IPS DF 4.7 (cell line): ENCODE measurements around the gene CHN2.
A peak's percentile ranks its signal among the peaks of the same experiment; 100 is the strongest.

Experiments used
- DNase-seq: peaks from one replicate; pipeline ENCODE4 v3.0.0-alpha.2; 2013; ENCODE audit warnings: low spot score; ENCODE audit errors: extremely low read depth

The CHN2 gene

GRCh38 chr7:29487424-29487823, 292.8 kb downstream of the CHN2 start:
- DNase-seq = no peak

- DNase-seq = no peak
Observed at GRCh38 chr7:29488203-29488970, 293.8 kb downstream of the CHN2 start.

- DNase-seq = no peak
Observed at GRCh38 chr7:29488977-29489376, 294.4 kb downstream of the CHN2 start.

DNA sequence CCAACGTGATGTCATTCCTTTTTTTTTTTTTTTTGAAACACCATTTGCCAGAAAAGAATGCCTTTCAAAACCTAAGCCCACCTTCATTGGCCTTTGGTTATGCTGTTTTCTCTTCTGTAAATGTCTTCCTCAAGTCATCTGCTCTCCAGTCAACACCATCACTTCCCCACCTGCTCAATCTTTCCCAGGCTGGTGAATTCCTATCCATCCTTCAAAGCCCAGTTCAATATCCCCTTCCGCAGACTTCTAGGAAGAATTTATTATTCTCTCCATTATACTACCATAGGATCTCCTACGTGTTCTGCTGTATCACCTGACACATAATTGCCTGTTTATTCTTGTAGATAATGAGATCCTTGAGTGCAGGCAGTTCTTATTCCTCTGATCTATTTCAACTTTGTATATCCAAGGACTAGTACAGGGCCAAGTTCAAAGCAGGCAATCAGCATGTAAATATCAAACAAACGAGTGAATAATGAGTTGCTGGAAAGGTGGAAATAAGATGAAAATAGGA, 295.6 kb downstream of the CHN2 start:
- DNase-seq = no peak

- DNase-seq = no peak
Observed at GRCh38 chr7:29494350-29494749, 299.8 kb downstream of the CHN2 start.

GRCh38 chr7:29495653-29496052, 301.1 kb downstream of the CHN2 start:
- peak; percentile 25 for DNase-seq

GRCh38 chr7:29496355-29497020, 301.9 kb downstream of the CHN2 start:
- DNase-seq = no peak

- DNase-seq = no peak
Observed at GRCh38 chr7:29499932-29500331, 305.4 kb downstream of the CHN2 start.

GRCh38 chr7:29500719-29501118, 306.1 kb downstream of the CHN2 start:
- DNase-seq = no peak

DNA sequence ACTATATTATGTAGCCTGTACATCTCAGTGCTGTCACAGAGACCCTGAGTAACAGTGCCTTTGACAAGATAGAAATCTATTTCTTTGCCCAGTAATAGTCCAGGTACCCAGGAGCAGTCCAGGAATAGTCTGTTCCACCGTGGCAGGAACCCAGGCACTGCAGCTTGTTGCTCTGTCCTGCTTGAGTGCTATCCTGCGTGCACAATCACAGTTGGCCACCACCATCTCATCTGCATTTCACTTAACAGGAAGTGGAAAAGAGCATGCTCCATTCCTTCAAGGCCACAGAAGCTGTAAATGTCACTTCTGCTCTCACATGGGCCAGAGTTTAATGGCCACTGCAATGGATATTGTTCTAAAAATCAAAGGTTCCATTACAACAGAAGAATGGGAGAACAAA, 307.6 kb downstream of the CHN2 start:
- no peak for DNase-seq

GRCh38 chr7:29505931-29506330, 311.4 kb downstream of the CHN2 start:
- no peak for DNase-seq

DNA sequence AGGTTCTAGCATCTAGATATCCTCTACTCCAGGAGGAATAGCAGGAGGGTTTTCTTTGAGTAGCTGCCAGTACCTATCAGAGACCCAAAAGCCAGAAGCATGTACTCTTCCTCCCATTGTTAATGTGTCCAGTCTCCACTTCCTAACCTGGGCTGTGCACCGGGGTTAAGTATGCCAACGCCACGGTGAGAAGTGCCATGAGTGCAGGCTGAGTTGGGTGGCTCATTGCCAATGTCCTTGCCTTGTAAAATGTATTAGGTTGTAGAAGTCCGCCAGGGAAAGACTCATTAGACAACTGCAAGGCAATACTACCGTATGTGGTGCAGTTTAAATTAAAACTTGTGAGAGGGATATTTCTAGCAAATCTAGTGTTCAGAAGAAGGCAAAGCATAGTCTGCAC, 314.0 kb downstream of the CHN2 start:
- DNase-seq = no peak

- no peak for DNase-seq
Observed at GRCh38 chr7:29510028-29510427, 315.5 kb downstream of the CHN2 start.

DNA sequence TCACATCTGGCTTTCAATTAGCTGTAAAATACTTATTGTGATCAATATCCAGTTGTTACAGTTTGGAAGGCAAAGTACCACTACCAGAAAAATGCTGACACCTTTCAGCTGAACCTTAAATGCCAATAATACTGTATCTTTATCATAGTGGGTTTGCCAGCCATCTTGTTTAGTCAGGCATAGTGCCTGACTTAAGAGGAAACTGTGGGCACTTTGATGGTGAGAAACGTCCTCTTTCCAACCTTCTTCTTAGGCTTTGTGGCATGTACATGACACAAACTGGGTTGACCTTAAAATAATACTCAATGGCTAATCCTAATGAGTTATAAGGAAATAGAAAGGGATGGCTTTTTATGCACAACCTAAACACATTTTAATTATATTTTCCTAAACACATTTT, 316.8 kb downstream of the CHN2 start:
- DNase-seq = no peak

DNA sequence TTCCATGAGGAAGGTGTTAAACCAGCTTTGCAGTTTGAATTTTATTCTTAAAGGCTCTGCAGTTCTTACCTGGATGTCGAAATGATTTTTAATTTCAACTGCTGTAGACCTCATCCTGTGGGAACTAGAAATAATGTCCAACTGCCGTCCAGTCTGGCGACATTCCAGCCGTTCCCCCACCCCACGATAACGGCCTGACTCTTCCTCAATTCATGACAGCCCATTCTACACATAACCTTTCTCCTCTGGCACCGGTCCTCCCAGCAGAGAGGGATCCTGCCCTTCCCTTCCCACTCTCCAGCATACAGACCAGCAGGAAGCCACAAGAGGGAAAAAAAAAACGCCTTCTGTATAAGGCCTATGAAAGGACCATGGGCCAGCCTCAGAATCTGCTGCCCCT, 317.3 kb downstream of the CHN2 start:
- no peak for DNase-seq

GRCh38 chr7:29516491-29516890, 321.9 kb downstream of the CHN2 start:
- no peak for DNase-seq

DNA sequence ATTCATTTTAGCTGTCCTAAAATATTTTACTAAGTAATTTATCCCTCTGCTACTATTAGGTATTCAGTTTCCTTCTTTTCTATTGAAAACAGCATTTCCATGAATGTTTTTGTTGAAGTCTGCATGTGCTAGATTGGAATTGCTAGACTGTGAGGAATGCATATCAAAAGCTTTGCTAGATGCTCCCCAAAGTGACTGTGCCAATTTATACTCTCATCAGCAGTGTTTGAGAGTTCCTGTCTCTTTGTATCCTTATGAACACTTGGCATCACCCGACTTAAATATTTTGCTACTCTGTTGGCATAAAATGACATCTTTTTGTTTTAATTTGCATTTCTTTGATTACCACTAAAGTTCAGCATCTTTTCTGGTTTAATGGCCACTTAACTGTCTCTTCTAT, 324.0 kb downstream of the CHN2 start:
- DNase-seq = no peak

- no peak for DNase-seq
Observed at GRCh38 chr7:29523728-29524127, 329.2 kb downstream of the CHN2 start.

GRCh38 chr7:29527505-29528108, 333.0 kb downstream of the CHN2 start:
- DNase-seq = no peak

DNA sequence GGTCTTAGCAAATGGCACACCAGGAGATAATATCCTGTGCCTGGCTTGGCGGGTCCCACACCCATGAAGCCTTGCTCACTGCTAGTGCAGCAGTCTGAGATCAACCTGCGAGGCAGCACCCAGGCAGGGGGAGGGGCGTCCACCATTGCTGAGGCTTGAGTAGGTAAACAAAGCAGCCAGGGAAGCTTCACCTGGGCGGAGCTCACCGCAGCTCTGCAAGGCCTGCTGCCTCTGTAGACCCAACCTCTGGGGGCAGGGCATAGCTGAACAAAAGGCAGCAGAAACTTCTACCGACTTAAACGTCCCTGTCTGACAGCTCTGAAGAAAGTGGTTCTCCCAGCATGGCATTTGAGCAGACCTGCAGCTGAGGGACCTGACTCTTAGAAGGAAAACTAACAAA, 334.0 kb downstream of the CHN2 start:
- DNase-seq = peak; percentile 3
